NCI-H128 (cell line): ENCODE measurements around the gene CAPN1.

Experiments used
- DNase-seq: peaks from one replicate; lab custom pipeline; 2025; ENCODE audit not compliant: unreplicated experiment; lab: John Stamatoyannopoulos, UW

CAPN1 gene

DNA sequence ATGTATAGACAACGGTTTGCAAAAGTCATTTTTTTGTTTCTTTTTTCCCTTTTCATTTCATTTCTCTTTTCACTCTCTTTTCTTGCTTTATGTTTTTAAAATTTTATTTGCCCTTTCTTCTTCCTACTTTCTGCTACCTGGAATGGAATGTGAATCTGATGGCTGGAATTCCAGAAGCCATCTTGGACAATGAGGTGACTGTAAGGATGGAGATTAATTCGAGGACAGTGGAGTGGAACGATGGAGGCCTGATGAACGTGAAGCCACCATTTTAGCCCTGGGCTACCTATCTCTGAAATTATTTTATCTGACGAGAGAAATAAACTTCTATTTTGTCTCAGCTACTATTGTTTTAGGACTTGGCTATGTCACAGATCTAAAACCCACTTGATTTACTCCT lies 77.3 kb downstream of the CAPN1 start:
- DNase-seq: no peak

GRCh38 chr11:65260302-65260701 lies 78.6 kb downstream of the CAPN1 start:
- DNase-seq: no peak

DNA sequence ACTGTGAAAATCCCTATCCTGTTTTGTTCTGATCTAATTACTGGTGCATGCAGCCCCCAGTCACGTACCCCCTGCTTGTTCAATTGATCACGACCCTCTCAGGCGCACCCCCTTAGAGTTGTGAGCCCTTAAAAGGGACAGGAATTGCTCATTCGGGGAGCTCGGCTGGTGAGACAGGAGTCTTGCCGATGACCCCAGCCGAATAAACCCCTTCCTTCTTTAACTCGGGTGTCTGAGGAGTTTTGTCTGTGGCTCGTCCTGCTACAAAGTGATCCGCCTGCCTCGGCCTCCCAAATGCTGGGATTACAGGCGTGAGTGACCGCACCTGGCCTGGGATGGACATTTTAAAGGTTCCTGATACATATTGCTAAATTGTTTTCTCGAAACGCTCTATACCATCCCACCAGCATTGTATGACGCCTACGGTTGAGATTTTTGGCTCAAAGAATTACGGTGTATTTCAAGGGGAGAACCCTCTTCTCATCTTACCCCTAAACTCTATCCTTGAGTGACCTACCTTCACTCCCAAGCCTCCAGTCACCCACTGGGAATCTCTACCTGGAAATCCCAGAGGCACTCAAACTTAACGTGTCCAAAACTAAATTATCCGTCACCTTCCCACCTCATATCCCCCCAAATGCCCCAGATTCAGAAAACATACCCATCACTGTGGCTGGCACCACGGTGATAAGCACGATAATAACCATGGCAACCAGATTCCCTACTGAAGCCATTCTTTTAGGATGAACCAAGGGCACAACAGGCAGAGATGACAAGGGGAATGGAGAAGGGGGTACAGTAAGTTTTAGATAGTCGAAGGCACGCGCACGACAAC lies 79.2 kb downstream of the CAPN1 start:
- no peak for DNase-seq
